ENCODE results near the gene TSC2.

DNA sequence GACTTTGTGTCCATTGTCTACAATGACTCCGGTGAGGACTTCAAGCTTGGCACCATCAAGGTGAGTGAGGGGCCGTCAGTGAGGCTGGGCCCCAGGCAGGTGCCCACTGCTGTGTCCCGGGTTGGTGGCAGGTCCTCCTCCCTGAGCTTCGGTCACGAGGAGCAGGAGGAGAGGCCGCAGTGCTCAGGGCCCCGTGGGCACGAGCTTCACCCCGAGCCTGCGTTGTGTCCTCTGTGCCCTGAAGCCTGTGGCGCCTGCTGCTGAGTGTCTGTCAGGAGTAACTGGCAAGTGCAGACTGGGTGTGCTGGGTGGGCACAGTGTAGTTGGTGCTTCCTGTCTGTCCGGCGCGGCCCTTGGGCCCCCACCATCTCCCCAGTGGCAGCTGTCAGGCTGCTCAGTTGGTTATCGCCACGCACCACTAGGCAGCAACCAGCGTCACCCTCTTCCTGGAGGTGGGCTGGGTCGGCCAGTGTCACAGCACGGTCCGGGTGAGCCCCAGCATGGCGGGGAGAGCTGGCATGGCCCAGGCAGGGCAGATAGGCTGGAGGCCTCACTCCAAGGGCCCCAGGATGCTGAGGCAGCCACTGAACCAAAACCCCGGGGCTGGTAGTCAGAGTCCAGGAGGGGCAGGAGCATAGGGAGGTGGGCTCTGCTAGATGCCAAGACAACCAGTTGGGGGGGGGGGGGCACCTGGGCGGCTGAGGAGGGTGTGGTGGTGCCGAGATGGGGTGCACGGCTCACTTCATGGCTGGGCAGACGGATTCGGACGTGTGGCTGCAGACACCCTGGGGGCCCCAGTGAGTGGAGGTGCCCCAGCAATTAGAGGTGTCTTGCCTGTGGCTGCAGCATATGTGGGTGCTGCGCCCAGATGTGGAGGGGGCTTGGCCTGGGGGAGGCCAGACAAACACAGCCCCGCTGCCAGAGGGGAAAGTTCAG is 39.3 kb downstream of the TSC2 start:
- TF ChIP-seq, protein P1, sequence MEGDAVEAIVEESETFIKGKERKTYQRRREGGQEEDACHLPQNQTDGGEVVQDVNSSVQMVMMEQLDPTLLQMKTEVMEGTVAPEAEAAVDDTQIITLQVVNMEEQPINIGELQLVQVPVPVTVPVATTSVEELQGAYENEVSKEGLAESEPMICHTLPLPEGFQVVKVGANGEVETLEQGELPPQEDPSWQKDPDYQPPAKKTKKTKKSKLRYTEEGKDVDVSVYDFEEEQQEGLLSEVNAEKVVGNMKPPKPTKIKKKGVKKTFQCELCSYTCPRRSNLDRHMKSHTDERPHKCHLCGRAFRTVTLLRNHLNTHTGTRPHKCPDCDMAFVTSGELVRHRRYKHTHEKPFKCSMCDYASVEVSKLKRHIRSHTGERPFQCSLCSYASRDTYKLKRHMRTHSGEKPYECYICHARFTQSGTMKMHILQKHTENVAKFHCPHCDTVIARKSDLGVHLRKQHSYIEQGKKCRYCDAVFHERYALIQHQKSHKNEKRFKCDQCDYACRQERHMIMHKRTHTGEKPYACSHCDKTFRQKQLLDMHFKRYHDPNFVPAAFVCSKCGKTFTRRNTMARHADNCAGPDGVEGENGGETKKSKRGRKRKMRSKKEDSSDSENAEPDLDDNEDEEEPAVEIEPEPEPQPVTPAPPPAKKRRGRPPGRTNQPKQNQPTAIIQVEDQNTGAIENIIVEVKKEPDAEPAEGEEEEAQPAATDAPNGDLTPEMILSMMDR (conservative IDR thresholded peaks at IDR 0.05): no peak
- TF ChIP-seq EZH2 (IDR thresholded peaks at IDR 0.05; ENCODE audit: low read depth): no peak
